Measurements from ENCODE around the gene CADM2.

DNA sequence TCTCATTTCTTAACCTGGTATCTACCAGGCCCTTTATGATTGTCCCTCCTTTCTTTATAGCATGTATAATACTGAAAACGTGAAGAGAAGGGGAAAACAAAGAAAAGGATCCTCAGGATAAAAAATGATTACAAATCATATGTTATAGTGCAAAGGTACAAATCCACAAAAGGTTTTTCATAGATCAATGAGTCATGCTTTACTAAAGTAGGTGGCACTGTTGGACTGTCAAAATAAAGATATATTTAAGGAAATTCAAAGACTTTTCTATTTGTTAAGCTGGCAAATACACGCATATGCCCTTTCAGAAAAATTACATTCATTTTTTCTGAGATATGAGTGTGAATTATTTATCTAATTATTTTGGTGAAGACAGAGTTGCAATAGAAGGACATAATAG is 151.6 kb downstream of the CADM2 start:
- TF ChIP-seq, protein P1, sequence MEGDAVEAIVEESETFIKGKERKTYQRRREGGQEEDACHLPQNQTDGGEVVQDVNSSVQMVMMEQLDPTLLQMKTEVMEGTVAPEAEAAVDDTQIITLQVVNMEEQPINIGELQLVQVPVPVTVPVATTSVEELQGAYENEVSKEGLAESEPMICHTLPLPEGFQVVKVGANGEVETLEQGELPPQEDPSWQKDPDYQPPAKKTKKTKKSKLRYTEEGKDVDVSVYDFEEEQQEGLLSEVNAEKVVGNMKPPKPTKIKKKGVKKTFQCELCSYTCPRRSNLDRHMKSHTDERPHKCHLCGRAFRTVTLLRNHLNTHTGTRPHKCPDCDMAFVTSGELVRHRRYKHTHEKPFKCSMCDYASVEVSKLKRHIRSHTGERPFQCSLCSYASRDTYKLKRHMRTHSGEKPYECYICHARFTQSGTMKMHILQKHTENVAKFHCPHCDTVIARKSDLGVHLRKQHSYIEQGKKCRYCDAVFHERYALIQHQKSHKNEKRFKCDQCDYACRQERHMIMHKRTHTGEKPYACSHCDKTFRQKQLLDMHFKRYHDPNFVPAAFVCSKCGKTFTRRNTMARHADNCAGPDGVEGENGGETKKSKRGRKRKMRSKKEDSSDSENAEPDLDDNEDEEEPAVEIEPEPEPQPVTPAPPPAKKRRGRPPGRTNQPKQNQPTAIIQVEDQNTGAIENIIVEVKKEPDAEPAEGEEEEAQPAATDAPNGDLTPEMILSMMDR (IDR thresholded peaks at IDR 0.05): no peak
- no peak for TF ChIP-seq POLR2A (IDR thresholded peaks at IDR 0.05)
